GM13977 (cell line): ENCODE data around the gene SKAP2.

Experiments used
- DNase-seq: peaks from one replicate; pipeline ENCODE4 v3.0.0; 2012; ENCODE audit warnings: low spot score
- CTCF ChIP-seq: IDR thresholded peaks from 2 replicates; pipeline ENCODE4 v1.5.1; 2012; ENCODE audit warnings: mild to moderate bottlenecking, control low read depth; ENCODE audit not compliant: insufficient read depth; ENCODE audit errors: extremely low read depth, missing control alignments
- in situ Hi-C: fragments of 300-500 bp; cut with MboI; formaldehyde crosslinking; loops from one replicate; pipeline ENCODE4 v1.12.0; 2022; ENCODE audit warnings: low sequenced_read_pairs, low pct_unique_long_range_greater_than_20kb, mixed read lengths, inconsistent platforms; ENCODE audit not compliant: unreplicated experiment

Gene SKAP2

GRCh38 chr7:26664274-26664673 lies 200.1 kb downstream of the SKAP2 start:
- in situ Hi-C loops = loop anchor here (25.0 kb wide), 2 partner anchors 577 to 777 kb away; no protein-coding TSS in a partner anchor
- TF ChIP-seq CTCF = no peak
- no peak for DNase-seq

- in situ Hi-C loops = loop anchor here (25.0 kb wide), 2 partner anchors 577 to 777 kb away; no protein-coding TSS in a partner anchor
- DNase-seq = no peak
- no peak for TF ChIP-seq CTCF
Observed at GRCh38 chr7:26663874-26664273, 200.5 kb downstream of the SKAP2 start.

GRCh38 chr7:26662646-26663045 lies 201.7 kb downstream of the SKAP2 start:
- in situ Hi-C loops = loop anchor here (25.0 kb wide), 2 partner anchors 575 to 775 kb away; no protein-coding TSS in a partner anchor
- DNase-seq = no peak
- TF ChIP-seq CTCF = no peak

- in situ Hi-C loops = loop anchor here (25.0 kb wide), 2 partner anchors 572 to 772 kb away; no protein-coding TSS in a partner anchor
- TF ChIP-seq CTCF = no peak
- DNase-seq = no peak
Observed at GRCh38 chr7:26659121-26659520, 205.3 kb downstream of the SKAP2 start.

GRCh38 chr7:26658389-26659084 lies 205.9 kb downstream of the SKAP2 start:
- DNase-seq = no peak
- in situ Hi-C loops = loop anchor here (25.0 kb wide), 2 partner anchors 571 to 771 kb away; no protein-coding TSS in a partner anchor
- no peak for TF ChIP-seq CTCF

- in situ Hi-C loops = loop anchor here (25.0 kb wide), 2 partner anchors 571 to 771 kb away; no protein-coding TSS in a partner anchor
- TF ChIP-seq CTCF = no peak
- no peak for DNase-seq
Observed at GRCh38 chr7:26657686-26658388, 206.6 kb downstream of the SKAP2 start.
